SU-DHL-6 (cell line): ENCODE data around the gene MYLK.
"Not testable (repeated sequence)": the region's sequence is repeated elsewhere in the genome, so short reads cannot be mapped to it uniquely, and the experiment has no call there.

Experiments
- H2AFZ ChIP-seq: fragments of 200-600 bp; sonication (generic); 2 replicates; pipeline ENCODE4 v1.6.1; 2014; ENCODE audit warnings: low read depth, mild to moderate bottlenecking, moderate library complexity, mixed read lengths, antibody characterized with exemption, low read length; ENCODE audit not compliant: severe bottlenecking
- H3F3A ChIP-seq: fragments of 200-600 bp; shearing (Covaris generic); 2 replicates; pipeline ENCODE4 v1.6.0; 2016; ENCODE audit warnings: antibody characterized with exemption, mild to moderate bottlenecking; ENCODE audit not compliant: insufficient read depth
- H3K27ac ChIP-seq: fragments of 200-600 bp; sonication (generic); 2 replicates; pipeline ENCODE4 v1.5.1; 2016; ENCODE audit warnings: low read depth, mild to moderate bottlenecking, low read length, moderate library complexity, mixed read lengths
- H3K27me3 ChIP-seq: fragments of 200-600 bp; sonication (generic), shearing (Covaris generic); 2 replicates; pipeline ENCODE4 v1.6.0; 2014; ENCODE audit warnings: mild to moderate bottlenecking, low read length
- H3K36me3 ChIP-seq: fragments of 200-600 bp; sonication (generic); 2 replicates; pipeline ENCODE4 v1.6.1; 2014; ENCODE audit warnings: mild to moderate bottlenecking, low read length, mixed read lengths
- H3K4me2 ChIP-seq: fragments of 300-600, 200-600 bp; shearing (Covaris generic), sonication (generic); 2 replicates; pipeline ENCODE4 v1.6.0; 2014; ENCODE audit warnings: low read length, low read depth, mild to moderate bottlenecking; ENCODE audit not compliant: poor library complexity, severe bottlenecking
- H3K4me3 ChIP-seq: fragments of 200-600 bp; sonication (generic); 2 replicates; pipeline ENCODE4 v1.5.1; 2014; ENCODE audit warnings: antibody characterized with exemption, low read length, mild to moderate bottlenecking, mixed read lengths; ENCODE audit not compliant: insufficient read depth, poor library complexity, severe bottlenecking
- H3K79me2 ChIP-seq: fragments of 200-600 bp; sonication (generic); 2 replicates; pipeline ENCODE4 v1.6.1; 2014; ENCODE audit warnings: mild to moderate bottlenecking, low read length, moderate library complexity; ENCODE audit not compliant: insufficient read depth
- H3K9ac ChIP-seq: fragments of 200-600 bp; sonication (generic); 2 replicates; pipeline ENCODE4 v1.7.0; 2014; ENCODE audit warnings: mild to moderate bottlenecking, low read length
- H3K9me2 ChIP-seq: fragments of 200-600 bp; sonication (generic); replicated peaks from 2 replicates; pipeline ENCODE4 v1.6.1; 2014; ENCODE audit warnings: low read length; ENCODE audit not compliant: insufficient read depth
- H3K9me3 ChIP-seq: fragments of 200-600 bp; sonication (generic); 2 replicates; pipeline ENCODE4 v1.6.1; 2014; ENCODE audit warnings: low read length, mixed read lengths; ENCODE audit not compliant: insufficient read depth
- H4K20me1 ChIP-seq: fragments of 200-600 bp; sonication (generic); 2 replicates; pipeline ENCODE4 v1.6.1; 2014; ENCODE audit warnings: low read depth, mild to moderate bottlenecking, antibody characterized with exemption, low read length, moderate library complexity, mixed read lengths
- EZH2phosphoT487 ChIP-seq: fragments of 200-600 bp; sonication (generic), shearing (Covaris generic); conservative IDR thresholded peaks from 2 replicates; pipeline ENCODE4 v1.6.1; 2018; ENCODE audit warnings: mild to moderate bottlenecking, antibody characterized with exemption, low read length, moderate library complexity, mixed read lengths
- TF ChIP-seq, protein P1 (sequence below): fragments of 200-600 bp; sonication (generic); IDR thresholded peaks from one replicate; pipeline ENCODE4 v1.5.1; 2017; ENCODE audit warnings: antibody characterized with exemption, mild to moderate bottlenecking, low read length, moderate library complexity; ENCODE audit not compliant: insufficient read depth, poor library complexity, severe bottlenecking

The MYLK gene

GRCh38 chr3:123608263-123608937 is 275.7 kb downstream of the MYLK start:
- Histone ChIP-seq H3K4me2 (no peak overlapping the region), H3K79me2 (no peaks in the 10 kb centered on the region), H3K9me3 (no peaks in the 10 kb centered on the region), H2AFZ (no peak overlapping the region), H3K36me3 (no peaks in the 10 kb centered on the region), H3K9me2 (no peaks in the 10 kb centered on the region), H3K27ac (no peak overlapping the region), H3F3A (no peaks in the 10 kb centered on the region), H3K4me3 (no peak overlapping the region), H3K27me3 (no peaks in the 10 kb centered on the region), H3K9ac (no peak overlapping the region), H4K20me1 (no peaks in the 10 kb centered on the region)
- no peak for TF ChIP-seq EZH2phosphoT487
- TF ChIP-seq, protein P1, sequence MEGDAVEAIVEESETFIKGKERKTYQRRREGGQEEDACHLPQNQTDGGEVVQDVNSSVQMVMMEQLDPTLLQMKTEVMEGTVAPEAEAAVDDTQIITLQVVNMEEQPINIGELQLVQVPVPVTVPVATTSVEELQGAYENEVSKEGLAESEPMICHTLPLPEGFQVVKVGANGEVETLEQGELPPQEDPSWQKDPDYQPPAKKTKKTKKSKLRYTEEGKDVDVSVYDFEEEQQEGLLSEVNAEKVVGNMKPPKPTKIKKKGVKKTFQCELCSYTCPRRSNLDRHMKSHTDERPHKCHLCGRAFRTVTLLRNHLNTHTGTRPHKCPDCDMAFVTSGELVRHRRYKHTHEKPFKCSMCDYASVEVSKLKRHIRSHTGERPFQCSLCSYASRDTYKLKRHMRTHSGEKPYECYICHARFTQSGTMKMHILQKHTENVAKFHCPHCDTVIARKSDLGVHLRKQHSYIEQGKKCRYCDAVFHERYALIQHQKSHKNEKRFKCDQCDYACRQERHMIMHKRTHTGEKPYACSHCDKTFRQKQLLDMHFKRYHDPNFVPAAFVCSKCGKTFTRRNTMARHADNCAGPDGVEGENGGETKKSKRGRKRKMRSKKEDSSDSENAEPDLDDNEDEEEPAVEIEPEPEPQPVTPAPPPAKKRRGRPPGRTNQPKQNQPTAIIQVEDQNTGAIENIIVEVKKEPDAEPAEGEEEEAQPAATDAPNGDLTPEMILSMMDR: no peak

- no peaks in the 10 kb centered on the region for H3F3A ChIP-seq
- no peaks in the 10 kb centered on the region for H3K36me3 ChIP-seq
- no peak overlapping the region for H3K9ac ChIP-seq
- no peaks in the 10 kb centered on the region for H3K9me2 ChIP-seq
- TF ChIP-seq EZH2phosphoT487: no peak
- TF ChIP-seq, protein P1: no peak
- H3K79me2 ChIP-seq: no peaks in the 10 kb centered on the region
- no peaks in the 10 kb centered on the region for H3K9me3 ChIP-seq
- H3K4me2 ChIP-seq: no peak overlapping the region
- no peak overlapping the region for H3K27ac ChIP-seq
- no peak overlapping the region for H3K4me3 ChIP-seq
- H4K20me1 ChIP-seq: no peaks in the 10 kb centered on the region
- no peak overlapping the region for H2AFZ ChIP-seq
- no peaks in the 10 kb centered on the region for H3K27me3 ChIP-seq
Measured at GRCh38 chr3:123606527-123606926, 277.6 kb downstream of the MYLK start.

- no peaks in the 10 kb centered on the region for H3K27me3 ChIP-seq
- no peak overlapping the region for H2AFZ ChIP-seq
- no peaks in the 10 kb centered on the region for H4K20me1 ChIP-seq
- H3K79me2 ChIP-seq: no peaks in the 10 kb centered on the region
- no peaks in the 10 kb centered on the region for H3K9me2 ChIP-seq
- no peak overlapping the region for H3K9ac ChIP-seq
- no peak overlapping the region for H3K27ac ChIP-seq
- no peaks in the 10 kb centered on the region for H3F3A ChIP-seq
- H3K4me2 ChIP-seq: no peak overlapping the region
- no peak overlapping the region for H3K4me3 ChIP-seq
- no peak for TF ChIP-seq EZH2phosphoT487
- TF ChIP-seq, protein P1: no peak
- H3K36me3 ChIP-seq: no peaks in the 10 kb centered on the region
- H3K9me3 ChIP-seq: no peaks in the 10 kb centered on the region
Measured at GRCh38 chr3:123605789-123606234, 278.3 kb downstream of the MYLK start.

- not testable (repeated sequence) for H3K79me2 ChIP-seq, H3K9me2 ChIP-seq, H3K9ac ChIP-seq, H4K20me1 ChIP-seq, H3K27ac ChIP-seq, H3K4me3 ChIP-seq, H3K27me3 ChIP-seq, H3K36me3 ChIP-seq, H3F3A ChIP-seq, H3K4me2 ChIP-seq, H3K9me3 ChIP-seq, H2AFZ ChIP-seq
Measured at GRCh38 chr3:123603153-123603552, 281.0 kb downstream of the MYLK start.
